Subcutaneous adipose tissue (tissue), 4 donors: Measurements from ENCODE around the gene WWOX. TPM values are rescaled to one million over a fixed set of nuclear protein-coding genes. Genes with fewer than 3 reads are reported as not detected.

Experiments
- total RNA-seq, 4 donors: library from RNA; depleted of rRNA; stranded (reverse); fragments of >200 nt; gene quantifications; one replicate each; pipeline ENCODE4 v1.1.0, GENCODE V29; 2016
- TF ChIP-seq, protein P1 (sequence below): fragments of 450-650 bp; IDR thresholded peaks from one replicate; pipeline ENCODE4 v1.5.1; 2016; ENCODE audit warnings: low read depth, mild to moderate bottlenecking, control low read depth, antibody characterized with exemption, moderate library complexity

The WWOX gene
- total RNA-seq, 4 donors from 2014 or later = 31.4 to 67.8 (median 46.0) TPM

DNA sequence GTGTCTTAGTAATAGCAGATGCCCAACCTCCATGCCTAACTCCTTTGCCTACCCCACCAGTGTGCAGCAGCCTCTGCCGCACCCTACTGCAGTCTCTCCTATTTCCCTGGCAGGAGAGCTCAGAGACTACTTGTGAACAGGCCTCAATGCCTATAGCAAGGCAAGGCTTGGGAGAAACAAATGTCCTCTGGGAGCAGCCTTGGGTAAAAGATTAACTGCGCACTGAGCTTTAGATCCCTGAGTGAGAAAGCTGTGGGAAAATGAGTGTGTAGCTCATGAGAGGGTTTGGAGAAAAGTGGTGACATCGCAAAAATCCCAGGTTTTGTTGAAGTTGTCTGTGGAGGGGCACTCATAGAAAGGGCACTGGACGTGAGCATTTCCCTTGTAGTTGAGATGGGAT, 335.8 kb downstream of the WWOX start:
- TF ChIP-seq, protein P1, sequence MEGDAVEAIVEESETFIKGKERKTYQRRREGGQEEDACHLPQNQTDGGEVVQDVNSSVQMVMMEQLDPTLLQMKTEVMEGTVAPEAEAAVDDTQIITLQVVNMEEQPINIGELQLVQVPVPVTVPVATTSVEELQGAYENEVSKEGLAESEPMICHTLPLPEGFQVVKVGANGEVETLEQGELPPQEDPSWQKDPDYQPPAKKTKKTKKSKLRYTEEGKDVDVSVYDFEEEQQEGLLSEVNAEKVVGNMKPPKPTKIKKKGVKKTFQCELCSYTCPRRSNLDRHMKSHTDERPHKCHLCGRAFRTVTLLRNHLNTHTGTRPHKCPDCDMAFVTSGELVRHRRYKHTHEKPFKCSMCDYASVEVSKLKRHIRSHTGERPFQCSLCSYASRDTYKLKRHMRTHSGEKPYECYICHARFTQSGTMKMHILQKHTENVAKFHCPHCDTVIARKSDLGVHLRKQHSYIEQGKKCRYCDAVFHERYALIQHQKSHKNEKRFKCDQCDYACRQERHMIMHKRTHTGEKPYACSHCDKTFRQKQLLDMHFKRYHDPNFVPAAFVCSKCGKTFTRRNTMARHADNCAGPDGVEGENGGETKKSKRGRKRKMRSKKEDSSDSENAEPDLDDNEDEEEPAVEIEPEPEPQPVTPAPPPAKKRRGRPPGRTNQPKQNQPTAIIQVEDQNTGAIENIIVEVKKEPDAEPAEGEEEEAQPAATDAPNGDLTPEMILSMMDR = no peak

DNA sequence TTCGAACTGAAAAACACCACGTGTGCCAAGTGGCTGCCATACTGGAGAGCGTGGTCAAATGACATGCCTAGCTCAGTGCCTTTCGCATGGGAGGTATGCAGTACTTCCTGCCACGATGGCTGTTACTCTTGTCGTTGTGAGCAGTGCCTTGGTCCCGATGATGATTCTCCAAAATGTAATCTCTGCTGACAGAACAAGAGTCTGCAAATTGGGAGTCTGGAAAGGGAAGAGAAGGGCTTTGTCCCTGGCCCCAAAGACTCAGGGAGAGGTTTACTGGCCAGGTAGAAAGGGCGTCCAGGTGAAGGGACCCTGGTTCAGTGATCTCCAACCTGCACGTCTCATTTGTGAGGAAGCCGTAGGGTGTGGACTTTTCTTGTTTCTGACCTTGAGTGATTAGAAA, 336.6 kb downstream of the WWOX start:
- TF ChIP-seq, protein P1 = no peak

GRCh38 chr16:78436846-78437245, 337.4 kb downstream of the WWOX start:
- TF ChIP-seq, protein P1 = no peak

DNA sequence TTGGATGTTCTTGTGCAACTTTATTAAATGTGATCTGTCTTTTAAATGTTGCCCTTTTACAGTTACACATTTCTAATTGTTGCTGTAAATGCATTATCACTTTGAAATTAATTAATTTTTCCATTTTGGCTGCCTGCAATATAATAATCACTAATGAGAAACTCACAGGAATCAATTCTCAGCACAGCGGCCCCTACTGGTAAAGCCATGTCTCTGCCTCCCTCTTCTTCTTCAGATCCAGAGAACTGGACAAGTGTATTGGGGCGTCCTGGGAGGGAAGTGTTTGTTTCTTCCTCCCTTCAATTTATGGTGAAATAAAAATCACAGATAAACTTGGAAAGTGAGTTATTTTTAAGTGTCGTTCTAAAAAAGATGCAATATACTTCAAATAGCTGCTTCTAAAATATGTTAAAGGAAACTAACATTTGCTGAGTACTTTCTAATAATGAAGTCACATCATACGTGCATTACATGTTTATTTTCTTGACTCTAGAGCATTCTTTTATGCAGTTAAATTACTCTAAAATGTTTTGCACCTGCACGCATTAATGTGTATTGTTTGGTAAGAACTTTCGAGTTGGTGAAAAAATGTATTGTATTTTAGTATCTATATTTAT, 338.0 kb downstream of the WWOX start:
- TF ChIP-seq, protein P1 = no peak

GRCh38 chr16:78438219-78438618, 338.8 kb downstream of the WWOX start:
- TF ChIP-seq, protein P1 = no peak

DNA sequence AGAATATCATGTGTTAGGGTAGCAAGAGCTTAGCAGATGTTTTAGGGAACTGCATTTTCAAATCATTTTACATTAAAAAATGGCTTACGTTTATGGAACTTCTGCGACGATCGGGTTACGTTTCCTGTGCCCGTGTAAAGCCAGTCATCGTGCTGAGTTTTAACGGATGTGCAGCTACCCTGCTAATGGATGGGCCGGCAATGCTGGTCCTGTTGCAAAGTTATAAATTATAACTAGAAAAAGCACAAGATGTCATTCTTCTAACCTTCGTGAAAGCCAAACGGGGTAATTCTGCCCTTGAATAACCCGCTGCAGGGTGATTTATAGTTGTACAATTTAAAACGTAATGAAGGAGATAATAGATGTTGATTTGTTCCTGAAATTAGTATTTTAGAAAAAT, 339.2 kb downstream of the WWOX start:
- TF ChIP-seq, protein P1 = no peak

- TF ChIP-seq, protein P1 = no peak
Observed at GRCh38 chr16:78439646-78440045, 340.2 kb downstream of the WWOX start.
